ENCODE results near the gene MAGI3. TPM values are rescaled to one million over a fixed set of nuclear protein-coding genes. Genes with fewer than 3 reads are reported as not detected.

Gene MAGI3
- total RNA-seq, 1 donor from 2014 or later: 17.6 TPM

GRCh38 chr1:113654883-113655282 is 264.6 kb downstream of the MAGI3 start:
- Mint-ChIP-seq H3K9me3 (no peaks in the 10 kb centered on the region), H3K4me3 (no peak overlapping the region), H3K36me3 (ENCODE audit: low read depth) (no peaks in the 10 kb centered on the region), H3K27ac (ENCODE audit: unreplicated experiment) (no peak overlapping the region), H3K27me3 (ENCODE audit: low read depth) (no peaks in the 10 kb centered on the region), H3K4me1 (peaks cover 15% of the 10 kb centered on the region)
- DNase-seq (ENCODE audit: low read depth, low spot score): no peak
- TF ChIP-seq CTCF (conservative IDR thresholded peaks at IDR 0.05): no peak

GRCh38 chr1:113657126-113657525 is 266.8 kb downstream of the MAGI3 start:
- no peaks in the 10 kb centered on the region for H3K36me3 Mint-ChIP-seq (ENCODE audit: low read depth)
- no peak overlapping the region for H3K4me3 Mint-ChIP-seq
- H3K4me1 Mint-ChIP-seq: peaks cover 21% of the 10 kb centered on the region
- no peak for DNase-seq (ENCODE audit: low read depth, low spot score)
- H3K27me3 Mint-ChIP-seq (ENCODE audit: low read depth): no peaks in the 10 kb centered on the region
- no peaks in the 10 kb centered on the region for H3K9me3 Mint-ChIP-seq
- no peak for TF ChIP-seq CTCF (conservative IDR thresholded peaks at IDR 0.05)
- no peak overlapping the region for H3K27ac Mint-ChIP-seq (ENCODE audit: unreplicated experiment)

GRCh38 chr1:113657556-113658063 is 267.3 kb downstream of the MAGI3 start:
- DNase-seq (ENCODE audit: low read depth, low spot score): no peak
- H3K27ac Mint-ChIP-seq (ENCODE audit: unreplicated experiment): no peak overlapping the region
- peaks cover 21% of the 10 kb centered on the region for H3K4me1 Mint-ChIP-seq
- H3K4me3 Mint-ChIP-seq: no peak overlapping the region
- no peaks in the 10 kb centered on the region for H3K9me3 Mint-ChIP-seq
- H3K27me3 Mint-ChIP-seq (ENCODE audit: low read depth): no peaks in the 10 kb centered on the region
- TF ChIP-seq CTCF (conservative IDR thresholded peaks at IDR 0.05): no peak
- H3K36me3 Mint-ChIP-seq (ENCODE audit: low read depth): no peaks in the 10 kb centered on the region

- Mint-ChIP-seq H3K27me3 (ENCODE audit: low read depth) (no peaks in the 10 kb centered on the region), H3K9me3 (no peaks in the 10 kb centered on the region), H3K36me3 (ENCODE audit: low read depth) (peaks cover 1% of the 10 kb centered on the region), H3K27ac (ENCODE audit: unreplicated experiment) (peak overlapping the region; percentile 65), H3K4me1 (peaks cover 21% of the 10 kb centered on the region), H3K4me3 (no peak overlapping the region)
- TF ChIP-seq CTCF (conservative IDR thresholded peaks at IDR 0.05): no peak
- no peak for DNase-seq (ENCODE audit: low read depth, low spot score)
These were observed 268.7 kb downstream of the MAGI3 start for GRCh38 chr1:113659035-113659434.

- Mint-ChIP-seq H3K36me3 (ENCODE audit: low read depth) (peaks cover 2% of the 10 kb centered on the region), H3K4me3 (no peak overlapping the region), H3K27ac (ENCODE audit: unreplicated experiment) (peak overlapping the region; percentile 65), H3K9me3 (no peaks in the 10 kb centered on the region), H3K27me3 (ENCODE audit: low read depth) (no peaks in the 10 kb centered on the region), H3K4me1 (peaks cover 21% of the 10 kb centered on the region)
- no peak for DNase-seq (ENCODE audit: low read depth, low spot score)
- no peak for TF ChIP-seq CTCF (conservative IDR thresholded peaks at IDR 0.05)
These were observed 269.2 kb downstream of the MAGI3 start for GRCh38 chr1:113659556-113659955.

All from neural crest cell (in vitro differentiated cells).